Lower leg skin (tissue), 3 donors: ENCODE data around the gene GRIK2.

Experiments used
- CTCF ChIP-seq, 3 donors: fragments of 450-650 bp; IDR thresholded peaks; one replicate each; pipeline ENCODE4 v1.5.1; 2016; ENCODE audit warnings: antibody characterized with exemption in 3 of 3, mild to moderate bottlenecking in 3 of 3, moderate library complexity in 2 of 3
- POLR2A ChIP-seq, 2 donors: fragments of 450-650 bp; IDR thresholded peaks; one replicate each; pipeline ENCODE4 v1.6.1; 2016 to 2017; ENCODE audit warnings: antibody characterized with exemption in 2 of 2, mild to moderate bottlenecking in 1 of 2, moderate library complexity in 1 of 2

GRCh38 chr6:101847690-101848089, 454.2 kb downstream of the GRIK2 start:
- TF ChIP-seq CTCF (IDR thresholded peaks at IDR 0.05) (no peak), POLR2A (IDR thresholded peaks at IDR 0.05) (no peak)
